HEK293T (cell line): ENCODE measurements around the gene HOXA5.

Experiments used
- BHLHE40 ChIP-seq: fragments of 450-650 bp; IDR thresholded peaks from 2 replicates; pipeline ENCODE4 v1.6.1; 2016; ENCODE audit warnings: mild to moderate bottlenecking, moderate library complexity, borderline replicate concordance
- ELF4 ChIP-seq: fragments of 450-650 bp; IDR thresholded peaks from 2 replicates; pipeline ENCODE4 v1.6.1; 2017; ENCODE audit warnings: antibody characterized with exemption

- TF ChIP-seq ELF4 (no peak), BHLHE40 (no peak)
Observed at GRCh38 chr7:27189997-27190748, 46.7 kb upstream of the HOXA5 start.
